GM19328 (cell line): ENCODE measurements around the gene SNX10.

Experiments
- ATAC-seq: cut with Tn5 transposase; IDR thresholded peaks from one replicate; pipeline ENCODE4 v1.9.1; 2021; ENCODE audit warnings: mild to moderate bottlenecking, moderate library complexity; ENCODE audit not compliant: unreplicated experiment

The SNX10 gene

GRCh38 chr7:26398756-26399509, 107.3 kb downstream of the SNX10 start:
- peak; percentile 72 for ATAC-seq

GRCh38 chr7:26399736-26400135, 108.1 kb downstream of the SNX10 start:
- no peak for ATAC-seq

- no peak for ATAC-seq
Observed at GRCh38 chr7:26403640-26404039, 112.0 kb downstream of the SNX10 start.

- ATAC-seq: no peak
Observed at GRCh38 chr7:26404189-26404996, 112.7 kb downstream of the SNX10 start.

GRCh38 chr7:26406433-26406832, 114.8 kb downstream of the SNX10 start:
- no peak for ATAC-seq

- ATAC-seq: no peak
Observed at GRCh38 chr7:26409661-26410547, 118.2 kb downstream of the SNX10 start.

- no peak for ATAC-seq
Observed at GRCh38 chr7:26413007-26413691, 121.5 kb downstream of the SNX10 start.

GRCh38 chr7:26416004-26416403, 124.3 kb downstream of the SNX10 start:
- no peak for ATAC-seq

GRCh38 chr7:26417911-26418413, 126.3 kb downstream of the SNX10 start:
- ATAC-seq: no peak

- ATAC-seq: no peak
Observed at GRCh38 chr7:26419198-26419597, 127.5 kb downstream of the SNX10 start.

GRCh38 chr7:26420422-26421019, 128.9 kb downstream of the SNX10 start:
- no peak for ATAC-seq

- no peak for ATAC-seq
Observed at GRCh38 chr7:26422761-26423160, 131.1 kb downstream of the SNX10 start.

GRCh38 chr7:26423436-26423835, 131.8 kb downstream of the SNX10 start:
- no peak for ATAC-seq
